Smooth muscle cell (in vitro differentiated cells): ENCODE measurements around the gene KDELR1. TPM values are rescaled to one million over a fixed set of nuclear protein-coding genes. Genes with fewer than 3 reads are reported as not detected.

ENCODE experiments used
- DNase-seq: peaks from one replicate; lab custom pipeline; 2025; ENCODE audit not compliant: unreplicated experiment; lab: John Stamatoyannopoulos, UW
- H2AFZ ChIP-seq: fragments of 200-600 bp; sonication (generic); 2 replicates; pipeline ENCODE4 v1.6.0; 2016; ENCODE audit warnings: antibody characterized with exemption, low read depth, mild to moderate bottlenecking
- H3F3A ChIP-seq: fragments of 200-600 bp; sonication (generic); 2 replicates; pipeline ENCODE4 v1.6.0; 2017; ENCODE audit warnings: antibody characterized with exemption, low read depth
- H3K27ac ChIP-seq: fragments of 200-600 bp; sonication (generic); 2 replicates; pipeline ENCODE4 v1.5.1; 2016; ENCODE audit warnings: low read depth, mild to moderate bottlenecking
- H3K27me3 ChIP-seq: fragments of 200-600 bp; sonication (generic); 2 replicates; pipeline ENCODE4 v1.6.1; 2016; ENCODE audit warnings: low read depth, mild to moderate bottlenecking
- H3K36me3 ChIP-seq: fragments of 200-600 bp; sonication (generic); 2 replicates; pipeline ENCODE4 v1.5.1; 2016; ENCODE audit warnings: low read depth
- H3K4me1 ChIP-seq: fragments of 200-600 bp; sonication (generic); 2 replicates; pipeline ENCODE4 v1.5.1; 2016; ENCODE audit warnings: low read depth
- H3K4me2 ChIP-seq: fragments of 200-600 bp; sonication (generic); 2 replicates; pipeline ENCODE4 v1.6.0; 2016; ENCODE audit warnings: mild to moderate bottlenecking
- H3K4me3 ChIP-seq: fragments of 200-600 bp; sonication (generic); 2 replicates; pipeline ENCODE4 v1.5.1; 2016; ENCODE audit warnings: mild to moderate bottlenecking
- H3K79me2 ChIP-seq: fragments of 200-600 bp; sonication (generic); 2 replicates; pipeline ENCODE4 v1.6.0; 2016; ENCODE audit warnings: low read depth, mild to moderate bottlenecking
- H3K9ac ChIP-seq: fragments of 200-600 bp; sonication (generic); 2 replicates; pipeline ENCODE4 v1.6.0; 2016; ENCODE audit warnings: low read depth
- H3K9me3 ChIP-seq: fragments of 200-600 bp; sonication (generic); replicated peaks from 2 replicates; pipeline ENCODE4 v1.5.1; 2016; ENCODE audit warnings: low read depth
- H4K20me1 ChIP-seq: fragments of 200-600 bp; sonication (generic); 2 replicates; pipeline ENCODE4 v1.6.0; 2016; ENCODE audit warnings: low read depth
- WGBS: methylation state at CpG from one replicate; pipeline ENCODE4 v1.1.7; 2016; ENCODE audit warnings: low lambda C conversion rate; 5-methylcytosine and 5-hydroxymethylcytosine counted together
- polyA plus RNA-seq: library from polyadenylated mRNA; unstranded; fragments of >200 nt; fragmentation: Nextera tagmentation; extraction: Ambion mirVana; gene quantifications from 2 replicates; pipeline ENCODE4 v1.2.1, GENCODE V29; 2016
- total RNA-seq: library from RNA; depleted of rRNA; stranded (reverse); fragments of >200 nt; gene quantifications from 2 replicates; pipeline ENCODE4 v1.2.3, GENCODE V29; 2014
- TF ChIP-seq, protein P1 (sequence below): fragments of 200-600 bp; sonication (generic); IDR thresholded peaks from 2 replicates; pipeline ENCODE4 v1.5.1; 2017; ENCODE audit warnings: borderline replicate concordance, mild to moderate bottlenecking, antibody characterized with exemption; ENCODE audit not compliant: insufficient read depth, poor library complexity, severe bottlenecking

KDELR1 gene
- total and polyA plus RNA-seq, 2 experiments from 2014 or later: 239 to 315 TPM

DNA sequence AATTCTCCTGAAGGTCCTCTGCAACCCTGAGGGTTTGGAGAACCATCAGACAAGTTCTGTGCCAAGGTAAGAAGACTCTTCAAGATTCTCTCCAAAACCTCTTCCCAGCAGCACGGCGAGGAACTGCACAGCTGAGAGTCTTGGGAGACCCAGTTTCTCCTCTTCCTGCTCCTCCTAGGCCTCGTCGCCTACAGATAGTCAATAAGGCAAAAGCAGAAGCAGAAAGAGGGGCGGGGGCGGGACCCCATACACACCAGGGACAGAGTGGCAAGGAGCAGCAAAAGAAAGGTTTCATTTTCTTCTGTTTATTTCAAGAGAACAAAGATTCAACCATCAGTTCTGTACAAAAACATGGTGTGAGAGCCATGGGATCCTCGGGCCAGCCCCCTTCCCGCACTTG is 9.1 kb downstream of the KDELR1 start:
- no peaks in the 10 kb centered on the region for H3K4me1 ChIP-seq
- peaks cover 2% of the 10 kb centered on the region for H3K79me2 ChIP-seq
- no peaks in the 10 kb centered on the region for H3K9me3 ChIP-seq
- DNase-seq: no peak
- no peak overlapping the region for H2AFZ ChIP-seq
- no peak overlapping the region for H3K9ac ChIP-seq
- H3K27me3 ChIP-seq: no peaks in the 10 kb centered on the region
- peaks cover 3% of the 10 kb centered on the region for H3K36me3 ChIP-seq
- H3K27ac ChIP-seq: no peak overlapping the region
- peaks cover 10% of the 10 kb centered on the region for H3F3A ChIP-seq
- WGBS: 92% methylated on average over 8 of the region's 8 CpGs
- H3K4me2 ChIP-seq: no peak overlapping the region
- no peak overlapping the region for H3K4me3 ChIP-seq
- TF ChIP-seq, protein P1, sequence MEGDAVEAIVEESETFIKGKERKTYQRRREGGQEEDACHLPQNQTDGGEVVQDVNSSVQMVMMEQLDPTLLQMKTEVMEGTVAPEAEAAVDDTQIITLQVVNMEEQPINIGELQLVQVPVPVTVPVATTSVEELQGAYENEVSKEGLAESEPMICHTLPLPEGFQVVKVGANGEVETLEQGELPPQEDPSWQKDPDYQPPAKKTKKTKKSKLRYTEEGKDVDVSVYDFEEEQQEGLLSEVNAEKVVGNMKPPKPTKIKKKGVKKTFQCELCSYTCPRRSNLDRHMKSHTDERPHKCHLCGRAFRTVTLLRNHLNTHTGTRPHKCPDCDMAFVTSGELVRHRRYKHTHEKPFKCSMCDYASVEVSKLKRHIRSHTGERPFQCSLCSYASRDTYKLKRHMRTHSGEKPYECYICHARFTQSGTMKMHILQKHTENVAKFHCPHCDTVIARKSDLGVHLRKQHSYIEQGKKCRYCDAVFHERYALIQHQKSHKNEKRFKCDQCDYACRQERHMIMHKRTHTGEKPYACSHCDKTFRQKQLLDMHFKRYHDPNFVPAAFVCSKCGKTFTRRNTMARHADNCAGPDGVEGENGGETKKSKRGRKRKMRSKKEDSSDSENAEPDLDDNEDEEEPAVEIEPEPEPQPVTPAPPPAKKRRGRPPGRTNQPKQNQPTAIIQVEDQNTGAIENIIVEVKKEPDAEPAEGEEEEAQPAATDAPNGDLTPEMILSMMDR: no peak
- H4K20me1 ChIP-seq: peaks cover 37% of the 10 kb centered on the region

DNA sequence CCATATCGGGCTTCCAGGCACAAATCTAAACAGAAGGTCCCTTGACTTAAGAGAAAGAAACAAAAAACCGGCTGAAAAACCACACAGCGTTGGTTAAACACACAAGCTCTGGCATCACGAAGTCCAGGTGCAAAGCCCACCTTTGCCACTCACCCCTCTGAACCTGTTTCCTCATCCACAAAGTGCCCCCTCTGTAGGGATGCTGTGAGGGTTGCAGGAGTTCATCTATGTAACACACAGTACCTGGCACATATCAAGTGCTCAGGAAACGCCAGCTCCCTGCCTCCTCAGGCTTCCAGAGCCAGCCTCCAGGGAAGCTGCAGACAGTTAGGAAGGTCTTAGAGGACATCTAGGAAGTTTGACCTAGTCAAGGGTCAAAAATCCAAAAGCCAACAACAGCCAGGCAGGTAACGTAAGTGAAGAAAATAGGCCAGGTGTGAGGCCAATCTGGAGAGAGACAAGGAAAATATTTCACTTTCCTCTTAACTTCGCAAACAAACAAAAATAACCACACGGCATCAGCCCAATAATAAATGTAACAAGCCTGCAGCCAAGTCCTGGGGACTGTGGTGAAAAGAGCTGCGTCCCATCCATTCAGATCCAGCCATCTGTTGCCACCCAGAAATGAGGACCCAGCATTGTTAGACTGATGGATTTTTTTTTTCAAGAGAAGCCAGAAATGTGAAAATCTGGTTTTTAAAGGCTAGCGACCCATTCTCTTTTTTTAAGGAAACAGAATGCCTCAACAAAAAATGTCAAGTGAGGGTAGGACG is 10.0 kb downstream of the KDELR1 start:
- no peak overlapping the region for H3K4me2 ChIP-seq
- H3K9me3 ChIP-seq: no peaks in the 10 kb centered on the region
- H3K36me3 ChIP-seq: peaks cover 3% of the 10 kb centered on the region
- H3K4me1 ChIP-seq: no peaks in the 10 kb centered on the region
- no peaks in the 10 kb centered on the region for H3K79me2 ChIP-seq
- no peak overlapping the region for H3K4me3 ChIP-seq
- no peaks in the 10 kb centered on the region for H3K27me3 ChIP-seq
- H2AFZ ChIP-seq: no peak overlapping the region
- H3F3A ChIP-seq: peaks cover 10% of the 10 kb centered on the region
- H4K20me1 ChIP-seq: peaks cover 28% of the 10 kb centered on the region
- no peak for DNase-seq
- 91% methylated on average over 11 of the region's 11 CpGs for WGBS
- H3K9ac ChIP-seq: no peak overlapping the region
- no peak overlapping the region for H3K27ac ChIP-seq
- TF ChIP-seq, protein P1: no peak

DNA sequence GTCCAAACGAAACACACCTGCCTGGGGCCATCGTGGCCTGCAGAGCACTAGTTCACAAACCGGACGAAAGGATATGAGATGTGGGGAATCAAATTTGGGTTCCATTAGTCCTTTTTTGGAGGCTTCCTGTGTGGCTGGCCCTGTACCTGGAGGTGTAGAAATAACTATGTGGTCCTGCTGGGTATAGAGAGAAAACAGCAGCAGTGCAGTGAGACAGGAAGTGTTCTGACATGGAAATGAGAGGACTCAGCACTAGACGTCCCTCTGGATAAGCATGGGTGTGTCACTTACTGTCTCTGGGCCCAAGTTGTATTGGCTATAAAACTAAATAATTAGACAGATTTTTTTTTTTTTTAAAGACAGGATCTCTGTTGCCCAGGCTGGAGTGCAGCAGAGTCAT is 12.3 kb downstream of the KDELR1 start:
- DNase-seq: no peak
- Histone ChIP-seq H3K27me3 (no peaks in the 10 kb centered on the region), H3K9ac (no peak overlapping the region), H3K27ac (no peak overlapping the region), H2AFZ (no peak overlapping the region), H3K36me3 (no peaks in the 10 kb centered on the region), H3F3A (peaks cover 5% of the 10 kb centered on the region), H3K79me2 (no peaks in the 10 kb centered on the region), H3K9me3 (no peaks in the 10 kb centered on the region), H3K4me1 (no peaks in the 10 kb centered on the region), H3K4me3 (no peak overlapping the region), H3K4me2 (no peak overlapping the region), H4K20me1 (peaks cover 6% of the 10 kb centered on the region)
- WGBS: 80% methylated on average over 5 of the region's 5 CpGs
- TF ChIP-seq, protein P1: no peak

DNA sequence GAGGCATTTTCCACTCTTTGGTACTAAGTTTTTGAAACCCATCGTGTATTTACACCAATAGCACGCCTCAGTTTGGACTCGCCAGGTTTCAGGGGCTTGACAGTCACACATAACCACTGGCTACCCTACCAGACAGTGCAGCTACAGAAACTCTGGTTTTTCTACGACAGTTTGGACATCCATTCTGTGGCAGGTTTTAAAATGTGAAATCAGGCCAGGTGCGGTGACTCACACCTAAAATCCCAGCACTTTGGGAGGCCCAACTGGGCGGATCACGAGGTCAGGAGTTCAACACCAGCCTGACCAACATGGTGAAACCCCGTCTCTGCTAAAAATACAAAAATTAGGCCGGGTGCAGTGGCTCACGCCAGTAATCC is 13.2 kb downstream of the KDELR1 start:
- Histone ChIP-seq H4K20me1 (no peaks in the 10 kb centered on the region), H3K79me2 (no peaks in the 10 kb centered on the region), H3K9ac (no peak overlapping the region), H3K4me3 (no peak overlapping the region), H3K27me3 (no peaks in the 10 kb centered on the region), H2AFZ (no peak overlapping the region), H3K27ac (no peak overlapping the region), H3K36me3 (no peaks in the 10 kb centered on the region), H3F3A (no peaks in the 10 kb centered on the region), H3K4me1 (no peaks in the 10 kb centered on the region), H3K4me2 (no peak overlapping the region), H3K9me3 (no peaks in the 10 kb centered on the region)
- TF ChIP-seq, protein P1: no peak
- DNase-seq: no peak
- 93% methylated on average over 10 of the region's 10 CpGs for WGBS
